PC-9 (cell line): Measurements from ENCODE around the gene KRTAP10-3. TPM values are rescaled to one million over a fixed set of nuclear protein-coding genes. Genes with fewer than 3 reads are reported as not detected.

Experiments
- BruUV-seq: library from RNA; stranded (reverse); fragments of 400-500 nt; replicated peaks from 2 replicates; lab custom pipeline; 2021; lab: Mats Ljungman, UMichigan
- CTCF ChIA-PET: fragments of 300-600 bp; sonication (Branson Sonifier 250); formaldehyde crosslinking; loops from one replicate; lab custom pipeline; 2022; ENCODE audit warnings: antibody characterized with exemption; lab: Charles Lee
- POLR2A ChIA-PET: fragments of 300-600 bp; sonication (Branson Sonifier 250); formaldehyde crosslinking; loops from one replicate; lab custom pipeline; 2022; ENCODE audit warnings: antibody characterized with exemption; ENCODE audit not compliant: unreplicated experiment; lab: Charles Lee
- DNase-seq, 2 experiments: peaks; one replicate each; pipeline versions ENCODE4 v3.0.0 to v3.0.0-alpha.2; 2015 to 2022; ENCODE audit warnings: mixed read lengths in 1 of 2
- H2AFZ ChIP-seq: fragments of 200-600 bp; sonication (generic); 2 replicates; pipeline ENCODE4 v1.8.1; 2017; ENCODE audit warnings: antibody characterized with exemption
- H3F3A ChIP-seq: fragments of 200-600 bp; sonication (generic); 2 replicates; pipeline ENCODE4 v1.8.1; 2017; ENCODE audit warnings: antibody characterized with exemption, mild to moderate bottlenecking, low read depth; ENCODE audit not compliant: insufficient read depth
- H3K27ac ChIP-seq: fragments of 200-600 bp; sonication (generic); 2 replicates; pipeline ENCODE4 v1.6.1; 2016; ENCODE audit warnings: mixed run types
- H3K27me3 ChIP-seq: fragments of 200-600 bp; sonication (generic); 2 replicates; pipeline ENCODE4 v1.6.1; 2016; ENCODE audit warnings: low read depth, mixed run types; ENCODE audit not compliant: insufficient read depth
- H3K36me3 ChIP-seq: fragments of 200-600 bp; sonication (generic); 2 replicates; pipeline ENCODE4 v1.6.1; 2016; ENCODE audit warnings: low read depth, mixed run types
- H3K4me1 ChIP-seq: fragments of 200-600 bp; sonication (generic); replicated peaks from 2 replicates; pipeline ENCODE4 v1.6.1; 2016; ENCODE audit warnings: mixed run types; ENCODE audit not compliant: insufficient read depth
- H3K4me2 ChIP-seq: fragments of 200-600 bp; sonication (generic); 2 replicates; pipeline ENCODE4 v1.6.1; 2017; ENCODE audit warnings: mixed run types
- H3K4me3 ChIP-seq: fragments of 200-600 bp; sonication (generic); 2 replicates; pipeline ENCODE4 v1.6.1; 2016; ENCODE audit warnings: mixed run types
- H3K79me2 ChIP-seq: fragments of 200-600 bp; sonication (generic); 2 replicates; pipeline ENCODE4 v1.6.1; 2017; ENCODE audit warnings: low read depth, mixed run types
- H3K9me2 ChIP-seq: fragments of 200-600 bp; sonication (generic); 2 replicates; pipeline ENCODE4 v1.8.1; 2017; ENCODE audit warnings: mild to moderate bottlenecking; ENCODE audit not compliant: insufficient read depth
- H3K9me3 ChIP-seq: fragments of 200-600 bp; sonication (generic); 2 replicates; pipeline ENCODE4 v1.8.1; 2016; ENCODE audit warnings: low read depth; ENCODE audit not compliant: insufficient read depth
- H4K20me1 ChIP-seq: fragments of 200-600 bp; sonication (generic); 2 replicates; pipeline ENCODE4 v1.8.1; 2017; ENCODE audit not compliant: insufficient read depth
- EZH2 ChIP-seq: fragments of 200-600 bp; sonication (generic); IDR thresholded peaks from 2 replicates; pipeline ENCODE4 v1.8.0; 2017; ENCODE audit warnings: antibody characterized with exemption, low read depth
- intact Hi-C: fragments of 100-400 bp; cut with micrococcal nuclease; formaldehyde crosslinking; loops from one replicate; pipeline ENCODE4 v1.10.0; 2022; ENCODE audit not compliant: unreplicated experiment
- total RNA-seq: library from RNA; stranded (reverse); gene quantifications from 2 replicates; pipeline ENCODE4 v1.2.3, GENCODE V29; 2021
- TF ChIP-seq, protein P1 (sequence below): fragments of 200-600 bp; sonication (generic); conservative IDR thresholded peaks from 2 replicates; pipeline ENCODE4 v1.6.1; 2017; ENCODE audit warnings: mixed run types, antibody characterized with exemption, mild to moderate bottlenecking, moderate library complexity

Gene KRTAP10-3
- total RNA-seq, 1 experiment from 2014 or later = not detected

GRCh38 chr21:44531606-44532564, 26.7 kb downstream of the KRTAP10-3 start:
- ChIA-PET CTCF (no interaction called here), POLR2A (no interaction called here)
- no TSS peak for BruUV-seq

DNA sequence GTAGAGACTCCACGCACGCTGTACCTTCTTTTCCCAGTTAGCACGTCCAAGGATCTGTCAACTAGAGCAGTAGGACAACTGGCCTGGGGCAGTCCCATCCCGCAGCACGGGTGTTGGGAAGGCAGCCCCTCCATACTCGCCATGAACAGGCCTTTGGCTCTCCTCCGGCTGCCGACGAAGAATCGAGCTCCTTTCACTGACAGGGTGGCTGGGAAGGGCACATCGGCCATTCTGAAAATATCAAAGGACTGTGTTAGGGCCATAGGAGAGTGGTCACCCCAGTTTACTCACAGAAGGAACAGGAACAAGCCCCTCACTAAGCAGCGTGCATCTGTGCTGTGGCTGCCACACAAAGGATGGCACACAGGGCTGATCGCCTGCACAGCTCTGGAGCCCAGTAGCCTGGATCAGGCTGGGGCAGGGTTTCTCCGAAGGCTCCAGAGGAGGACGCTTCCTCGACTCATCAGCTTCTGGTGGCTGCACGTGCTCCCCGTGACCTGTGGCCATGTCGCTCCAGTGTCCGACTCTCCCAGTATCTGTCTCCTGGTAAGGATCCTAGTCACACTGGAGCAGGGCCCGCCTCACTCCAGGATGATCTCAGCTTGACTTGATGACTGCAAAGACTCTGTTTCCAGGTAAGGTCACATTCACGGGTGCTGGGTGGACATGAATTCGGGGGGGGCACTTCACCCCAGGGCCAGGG, 27.5 kb downstream of the KRTAP10-3 start:
- intact Hi-C loops = no loop called here
- H3K4me1 ChIP-seq = no peaks in the 10 kb centered on the region
- H2AFZ ChIP-seq = no peak overlapping the region
- H4K20me1 ChIP-seq = no peaks in the 10 kb centered on the region
- no peaks in the 10 kb centered on the region for H3K79me2 ChIP-seq
- H3K9me3 ChIP-seq = no peaks in the 10 kb centered on the region
- H3K4me2 ChIP-seq = no peak overlapping the region
- no TSS peak for BruUV-seq
- H3K27me3 ChIP-seq = peaks cover 56% of the 10 kb centered on the region
- no peak overlapping the region for H3K4me3 ChIP-seq
- TF ChIP-seq, protein P1, sequence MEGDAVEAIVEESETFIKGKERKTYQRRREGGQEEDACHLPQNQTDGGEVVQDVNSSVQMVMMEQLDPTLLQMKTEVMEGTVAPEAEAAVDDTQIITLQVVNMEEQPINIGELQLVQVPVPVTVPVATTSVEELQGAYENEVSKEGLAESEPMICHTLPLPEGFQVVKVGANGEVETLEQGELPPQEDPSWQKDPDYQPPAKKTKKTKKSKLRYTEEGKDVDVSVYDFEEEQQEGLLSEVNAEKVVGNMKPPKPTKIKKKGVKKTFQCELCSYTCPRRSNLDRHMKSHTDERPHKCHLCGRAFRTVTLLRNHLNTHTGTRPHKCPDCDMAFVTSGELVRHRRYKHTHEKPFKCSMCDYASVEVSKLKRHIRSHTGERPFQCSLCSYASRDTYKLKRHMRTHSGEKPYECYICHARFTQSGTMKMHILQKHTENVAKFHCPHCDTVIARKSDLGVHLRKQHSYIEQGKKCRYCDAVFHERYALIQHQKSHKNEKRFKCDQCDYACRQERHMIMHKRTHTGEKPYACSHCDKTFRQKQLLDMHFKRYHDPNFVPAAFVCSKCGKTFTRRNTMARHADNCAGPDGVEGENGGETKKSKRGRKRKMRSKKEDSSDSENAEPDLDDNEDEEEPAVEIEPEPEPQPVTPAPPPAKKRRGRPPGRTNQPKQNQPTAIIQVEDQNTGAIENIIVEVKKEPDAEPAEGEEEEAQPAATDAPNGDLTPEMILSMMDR = no peak
- no peak for TF ChIP-seq EZH2
- H3K27ac ChIP-seq = no peak overlapping the region
- H3F3A ChIP-seq = no peaks in the 10 kb centered on the region
- DNase-seq = no peak
- H3K9me2 ChIP-seq = no peaks in the 10 kb centered on the region
- ChIA-PET POLR2A (no interaction called here), CTCF (no interaction called here)
- no peaks in the 10 kb centered on the region for H3K36me3 ChIP-seq

More at GRCh38 chr21:44531606-44532564, 26.7 kb downstream of the KRTAP10-3 start:
- H3K4me1 ChIP-seq = no peaks in the 10 kb centered on the region
- intact Hi-C loops = no loop called here
- no peak for DNase-seq
- H3K27me3 ChIP-seq = peaks cover 50% of the 10 kb centered on the region
- no peaks in the 10 kb centered on the region for H4K20me1 ChIP-seq
- no peaks in the 10 kb centered on the region for H3K79me2 ChIP-seq
- TF ChIP-seq, protein P1 = no peak
- no peak for TF ChIP-seq EZH2
- H3K4me2 ChIP-seq = no peak overlapping the region
- no peaks in the 10 kb centered on the region for H3K9me2 ChIP-seq
- no peak overlapping the region for H3K4me3 ChIP-seq
- no peak overlapping the region for H2AFZ ChIP-seq
- no peaks in the 10 kb centered on the region for H3F3A ChIP-seq
- H3K36me3 ChIP-seq = no peaks in the 10 kb centered on the region
- no peaks in the 10 kb centered on the region for H3K9me3 ChIP-seq
- no peak overlapping the region for H3K27ac ChIP-seq

GRCh38 chr21:44530221-44530902, 28.2 kb downstream of the KRTAP10-3 start:
- no peaks in the 10 kb centered on the region for H4K20me1 ChIP-seq
- H3K27me3 ChIP-seq = peaks cover 54% of the 10 kb centered on the region
- no TSS peak for BruUV-seq
- no peaks in the 10 kb centered on the region for H3K36me3 ChIP-seq
- H2AFZ ChIP-seq = no peak overlapping the region
- no peak overlapping the region for H3K4me3 ChIP-seq
- POLR2A ChIA-PET = no interaction called here
- H3K9me2 ChIP-seq = no peaks in the 10 kb centered on the region
- intact Hi-C loops = no loop called here
- H3K9me3 ChIP-seq = no peaks in the 10 kb centered on the region
- CTCF ChIA-PET = no interaction called here
- no peak for TF ChIP-seq EZH2
- TF ChIP-seq, protein P1 = no peak
- H3K79me2 ChIP-seq = no peaks in the 10 kb centered on the region
- H3F3A ChIP-seq = no peaks in the 10 kb centered on the region
- no peak overlapping the region for H3K4me2 ChIP-seq
- no peak for DNase-seq
- no peaks in the 10 kb centered on the region for H3K4me1 ChIP-seq
- no peak overlapping the region for H3K27ac ChIP-seq
